Left ventricle myocardium inferior (tissue), 1 donor: ENCODE results near the gene FHAD1. TPM values are rescaled to one million over a fixed set of nuclear protein-coding genes. Genes with fewer than 3 reads are reported as not detected.

Source experiments
- DNase-seq: peaks from one replicate; pipeline ENCODE4 v3.0.0-alpha.2; 2020
- H3K27ac ChIP-seq: fragments of 200-600 bp; replicated peaks from 2 replicates; pipeline ENCODE4 v1.8.0; 2021
- H3K27me3 ChIP-seq: fragments of 200-600 bp; 2 replicates; pipeline ENCODE4 v1.8.0; 2021; ENCODE audit warnings: low read depth
- H3K36me3 ChIP-seq: fragments of 200-600 bp; 2 replicates; pipeline ENCODE4 v1.8.0; 2021
- H3K4me1 ChIP-seq: fragments of 200-600 bp; 2 replicates; pipeline ENCODE4 v1.8.0; 2021
- H3K4me3 ChIP-seq: fragments of 200-600 bp; 2 replicates; pipeline ENCODE4 v1.8.0; 2021; ENCODE audit warnings: mild to moderate bottlenecking, moderate library complexity
- H3K9me3 ChIP-seq: fragments of 200-600 bp; replicated peaks from 2 replicates; pipeline ENCODE4 v1.8.0; 2021
- CTCF ChIP-seq: fragments of 200-600 bp; IDR thresholded peaks from 2 replicates; pipeline ENCODE4 v1.8.0; 2021; ENCODE audit warnings: antibody characterized with exemption, mild to moderate bottlenecking, borderline replicate concordance
- intact Hi-C: fragments of 100-400 bp; cut with micrococcal nuclease; formaldehyde crosslinking; loops from one replicate; pipeline ENCODE4 v1.11.0; 2022
- total RNA-seq: library from RNA; stranded (reverse); fragmentation: NEBNext Ultra II Directional; extraction: Animal tissue kit (Norgen Biotek cat#: 25700); gene quantifications from one replicate; pipeline ENCODE4 v1.2.1, GENCODE V29; 2021
- donor health status: DM: no; HTN: yes; CAD: no; lungs with severe emphysema.

FHAD1 gene
- total RNA-seq, 1 donor from 2014 or later: not detected

DNA sequence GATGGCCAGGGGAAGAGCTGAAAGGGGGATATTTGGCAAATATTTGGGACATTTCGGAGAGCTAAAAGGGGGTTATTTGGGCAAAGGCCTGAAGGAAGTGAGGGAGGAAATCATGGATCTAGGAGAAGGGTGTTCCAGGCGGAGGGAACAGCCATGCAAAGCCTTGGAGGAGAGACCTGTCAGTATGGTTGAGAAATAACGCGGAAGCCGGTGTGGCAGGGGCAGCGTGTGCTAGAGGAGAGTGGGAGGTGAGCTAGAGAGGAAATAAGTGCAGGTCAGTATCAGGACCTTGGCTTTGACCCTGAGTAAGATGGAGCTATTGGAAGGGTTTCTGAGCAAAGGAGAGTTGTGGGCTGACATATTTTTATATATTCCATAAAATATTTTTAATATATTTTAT is 194.2 kb downstream of the FHAD1 start:
- intact Hi-C loops: no loop called here
- Histone ChIP-seq H3K4me3 (no peak overlapping the region), H3K9me3 (no peaks in the 10 kb centered on the region), H3K27ac (no peak overlapping the region), H3K4me1 (no peaks in the 10 kb centered on the region), H3K36me3 (no peaks in the 10 kb centered on the region), H3K27me3 (peaks cover 12% of the 10 kb centered on the region)
- no peak for DNase-seq
- no peak for TF ChIP-seq CTCF

- H3K4me1 ChIP-seq: no peaks in the 10 kb centered on the region
- H3K9me3 ChIP-seq: no peaks in the 10 kb centered on the region
- H3K27ac ChIP-seq: no peak overlapping the region
- TF ChIP-seq CTCF: no peak
- intact Hi-C loops: no loop called here
- no peak overlapping the region for H3K4me3 ChIP-seq
- peaks cover 21% of the 10 kb centered on the region for H3K27me3 ChIP-seq
- DNase-seq: no peak
- no peaks in the 10 kb centered on the region for H3K36me3 ChIP-seq
Observed at GRCh38 chr1:15442119-15442518, 195.1 kb downstream of the FHAD1 start.

DNA sequence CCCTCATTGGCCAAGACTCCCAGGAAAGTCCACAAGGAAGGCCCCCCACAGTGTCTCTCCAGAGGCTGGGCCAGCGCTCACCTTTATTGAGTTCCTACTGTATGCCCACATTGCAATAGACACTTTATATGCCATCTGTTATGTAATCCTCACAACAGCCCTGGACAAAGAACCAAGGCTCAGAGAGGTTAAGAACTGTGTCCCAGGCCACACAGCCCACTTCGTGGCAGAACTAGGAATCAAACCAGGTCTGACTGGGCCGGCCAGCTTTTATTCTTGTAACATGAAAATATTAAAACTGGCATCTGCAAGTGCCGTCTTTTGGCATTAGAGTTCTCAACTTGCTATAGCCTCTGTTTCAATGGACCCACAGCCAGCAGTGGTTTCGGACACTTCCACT is 195.7 kb downstream of the FHAD1 start:
- Histone ChIP-seq H3K4me1 (no peaks in the 10 kb centered on the region), H3K27ac (no peak overlapping the region), H3K36me3 (no peaks in the 10 kb centered on the region), H3K9me3 (no peaks in the 10 kb centered on the region), H3K4me3 (no peak overlapping the region), H3K27me3 (peaks cover 28% of the 10 kb centered on the region)
- no peak for TF ChIP-seq CTCF
- no peak for DNase-seq
- intact Hi-C loops: no loop called here

DNA sequence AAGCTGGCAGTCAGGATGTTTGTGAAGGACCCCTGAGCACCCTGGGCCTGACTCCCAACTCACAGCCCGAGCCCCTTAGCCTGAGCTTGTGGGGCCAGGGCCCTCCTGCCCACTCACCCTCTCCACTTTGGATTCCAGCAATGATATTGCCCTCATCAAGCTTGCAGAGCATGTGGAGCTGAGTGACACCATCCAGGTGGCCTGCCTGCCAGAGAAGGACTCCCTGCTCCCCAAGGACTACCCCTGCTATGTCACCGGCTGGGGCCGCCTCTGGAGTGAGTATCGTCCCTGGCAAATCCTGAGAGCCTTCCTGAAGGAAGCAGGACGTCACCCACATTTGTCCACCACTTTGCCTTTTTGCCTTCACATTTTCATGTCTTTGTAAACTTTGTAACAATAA is 196.3 kb downstream of the FHAD1 start:
- TF ChIP-seq CTCF: no peak
- H3K4me1 ChIP-seq: no peaks in the 10 kb centered on the region
- no peaks in the 10 kb centered on the region for H3K9me3 ChIP-seq
- H3K27ac ChIP-seq: no peak overlapping the region
- H3K4me3 ChIP-seq: no peak overlapping the region
- H3K36me3 ChIP-seq: no peaks in the 10 kb centered on the region
- intact Hi-C loops: no loop called here
- peaks cover 31% of the 10 kb centered on the region for H3K27me3 ChIP-seq
- no peak for DNase-seq

DNA sequence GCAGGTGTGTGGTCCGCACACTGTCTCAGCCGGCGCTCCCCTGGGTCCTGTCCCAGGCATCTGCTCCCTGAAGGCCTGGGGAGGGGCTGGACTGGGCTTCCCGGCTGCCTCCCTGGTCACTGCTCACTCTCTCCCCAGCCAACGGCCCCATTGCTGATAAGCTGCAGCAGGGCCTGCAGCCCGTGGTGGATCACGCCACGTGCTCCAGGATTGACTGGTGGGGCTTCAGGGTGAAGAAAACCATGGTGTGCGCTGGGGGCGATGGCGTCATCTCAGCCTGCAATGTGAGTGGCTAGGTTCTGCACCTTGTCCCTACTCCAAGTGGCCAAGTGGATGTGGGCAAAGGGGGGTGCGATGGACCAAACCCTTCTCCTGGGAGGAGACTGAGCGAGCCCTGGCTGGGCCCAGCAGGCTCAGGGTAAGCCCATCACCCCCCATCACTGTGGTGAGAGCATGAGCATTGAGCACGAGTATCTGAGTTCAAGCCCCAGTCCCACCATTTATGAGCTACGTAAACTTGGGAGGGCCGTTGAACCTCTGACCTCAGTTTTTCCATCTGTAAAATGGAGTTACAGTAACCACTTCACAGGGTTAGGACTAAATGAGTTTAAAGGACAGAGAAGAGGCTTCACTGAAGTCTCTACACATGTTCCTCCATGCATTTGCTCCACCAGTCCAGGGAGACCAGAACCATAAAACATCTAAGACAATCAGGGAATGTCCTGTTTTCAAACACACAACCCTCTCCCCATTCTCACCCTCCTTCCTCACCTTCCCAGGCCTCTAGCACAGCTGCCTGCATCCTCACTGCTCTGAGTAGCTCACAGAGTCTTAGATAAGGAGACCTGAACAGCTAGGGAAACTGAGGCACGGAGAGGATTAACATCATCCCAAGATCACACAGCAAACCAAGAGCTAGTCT is 197.7 kb downstream of the FHAD1 start:
- intact Hi-C loops: no loop called here
- Histone ChIP-seq H3K27me3 (peaks cover 31% of the 10 kb centered on the region), H3K9me3 (no peaks in the 10 kb centered on the region), H3K4me1 (no peaks in the 10 kb centered on the region), H3K4me3 (no peak overlapping the region), H3K36me3 (no peaks in the 10 kb centered on the region), H3K27ac (no peak overlapping the region)
- TF ChIP-seq CTCF: no peak
- no peak for DNase-seq
